Measurements from ENCODE around the gene CRYBB2.

GRCh38 chr22:25176175-25176574 is 43.3 kb upstream of the CRYBB2 start:
- TF ChIP-seq POLR2A (IDR thresholded peaks at IDR 0.05) (no peak), CTCF (IDR thresholded peaks at IDR 0.05) (no peak)
